ENCODE results near the gene STUM.

- no peak for TF ChIP-seq CTCF (IDR thresholded peaks at IDR 0.05; ENCODE audit: insufficient read depth, low read length, poor library complexity, severe bottlenecking)
- TF ChIP-seq EZH2phosphoT487 (conservative IDR thresholded peaks at IDR 0.05; ENCODE audit: low read length), result no peak
Measured at GRCh38 chr1:226563666-226564065, 15.1 kb downstream of the STUM start.

Data from SU-DHL-6 (cell line).